Prostate gland (tissue), 2 donors: Measurements from ENCODE around the gene JMJD1C. TPM values are rescaled to one million over a fixed set of nuclear protein-coding genes. Genes with fewer than 3 reads are reported as not detected.

Experiments used
- DNase-seq: peaks from one replicate; pipeline ENCODE4 v3.0.0-alpha.2; 2019; ENCODE audit warnings: low spot score
- H3K27ac ChIP-seq, 2 donors: fragments of 200-600 bp; sonication (generic); 2 replicates each; pipeline ENCODE4 v1.5.1; 2017 to 2019
- H3K27me3 ChIP-seq: fragments of 200-600 bp; sonication (generic); replicated peaks from 2 replicates; pipeline ENCODE4 v1.5.1; 2019; ENCODE audit not compliant: insufficient read depth
- H3K36me3 ChIP-seq, 2 donors: fragments of 200-600 bp; sonication (generic); 1 replicate in 1 of 2; 2 replicates in 1 of 2; pipeline versions ENCODE4 v1.5.1 to v1.8.1; 2017 to 2019
- H3K4me1 ChIP-seq: fragments of 200-600 bp; sonication (generic); replicated peaks from 2 replicates; pipeline ENCODE4 v1.5.1; 2019
- H3K4me3 ChIP-seq, 2 donors: fragments of 200-600 bp; sonication (generic); 2 replicates each; pipeline ENCODE4 v1.5.1; 2017 to 2019
- H3K9me3 ChIP-seq: fragments of 200-600 bp; sonication (generic); 2 replicates; pipeline ENCODE4 v1.5.1; 2017
- CTCF ChIP-seq, 4 experiments: fragments of 200-600 bp in 2 of 4; fragments of 450-650 bp in 2 of 4; sonication (generic) in 2 of 4; IDR thresholded peaks; 1 replicate in 3 of 4; 2 replicates in 1 of 4; pipeline ENCODE4 v1.5.1; 2016 to 2019; ENCODE audit warnings: antibody characterized with exemption in 4 of 4, mild to moderate bottlenecking in 2 of 4, moderate library complexity in 2 of 4
- POLR2A ChIP-seq: fragments of 450-650 bp; IDR thresholded peaks from one replicate; pipeline ENCODE4 v1.6.1; 2016; ENCODE audit warnings: antibody characterized with exemption, mild to moderate bottlenecking
- POLR2AphosphoS5 ChIP-seq: sonication (generic); formaldehyde crosslinking; IDR thresholded peaks from one replicate; pipeline ENCODE4 v1.6.1; 2017; ENCODE audit warnings: antibody characterized with exemption
- WGBS: methylation state at CpG from one replicate; pipeline ENCODE4 v1.1.5; 2018; 5-methylcytosine and 5-hydroxymethylcytosine counted together
- intact Hi-C: fragments of 100-400 bp; cut with DNase I; formaldehyde crosslinking; loops from one replicate; pipeline ENCODE4 v1.14.2; 2022
- total RNA-seq, 2 donors: library from RNA; depleted of rRNA; stranded (reverse); fragments of >200 nt; gene quantifications; one replicate each; pipeline ENCODE4 v1.1.0, GENCODE V29; 2016

JMJD1C gene
- total RNA-seq, 2 donors from 2014 or later = 66.9 to 97.9 TPM

- Histone ChIP-seq H3K9me3 (no peaks in the 10 kb centered on the region), H3K4me3 (no peak overlapping the region), H3K4me1 (peaks cover 3% of the 10 kb centered on the region), H3K36me3 (no peaks in the 10 kb centered on the region), H3K27me3 (no peaks in the 10 kb centered on the region), H3K27ac (no peak overlapping the region)
- intact Hi-C loops = no loop called here
- no peak for TF ChIP-seq CTCF (IDR thresholded peaks at IDR 0.05)
- no peak for TF ChIP-seq POLR2AphosphoS5
- TF ChIP-seq POLR2A = no peak
- no peak for DNase-seq
- 75% methylated on average over 2 of the region's 2 CpGs for WGBS
Observed at GRCh38 chr10:63214571-63214970, 251.2 kb downstream of the JMJD1C start.

- no peak for DNase-seq
- no peaks in the 10 kb centered on the region for H3K9me3 ChIP-seq
- H3K36me3 ChIP-seq = no peaks in the 10 kb centered on the region
- peaks cover 3% of the 10 kb centered on the region for H3K4me1 ChIP-seq
- 95% methylated on average over 3 of the region's 3 CpGs for WGBS
- TF ChIP-seq POLR2A (no peak), CTCF (IDR thresholded peaks at IDR 0.05) (no peak), POLR2AphosphoS5 (no peak)
- intact Hi-C loops = no loop called here
- H3K4me3 ChIP-seq = no peak overlapping the region
- no peaks in the 10 kb centered on the region for H3K27me3 ChIP-seq
- H3K27ac ChIP-seq = no peak overlapping the region
Observed at GRCh38 chr10:63213489-63213888, 252.3 kb downstream of the JMJD1C start.

- TF ChIP-seq POLR2AphosphoS5 (no peak), POLR2A (no peak), CTCF (IDR thresholded peaks at IDR 0.05) (no peak)
- intact Hi-C loops = no loop called here
- Histone ChIP-seq H3K27me3 (no peaks in the 10 kb centered on the region), H3K36me3 (no peaks in the 10 kb centered on the region), H3K9me3 (no peaks in the 10 kb centered on the region), H3K27ac (no peak overlapping the region), H3K4me1 (peaks cover 9% of the 10 kb centered on the region), H3K4me3 (no peak overlapping the region)
- no peak for DNase-seq
- WGBS = 64% methylated on average over 3 of the region's 3 CpGs
Observed at GRCh38 chr10:63210611-63211196, 255.1 kb downstream of the JMJD1C start.

GRCh38 chr10:63209705-63210104 is 256.1 kb downstream of the JMJD1C start:
- Histone ChIP-seq H3K4me1 (peaks cover 10% of the 10 kb centered on the region), H3K36me3 (no peaks in the 10 kb centered on the region), H3K9me3 (no peaks in the 10 kb centered on the region), H3K27me3 (no peaks in the 10 kb centered on the region), H3K27ac (no peak overlapping the region), H3K4me3 (no peak overlapping the region)
- 85% methylated on average over 2 of the region's 2 CpGs for WGBS
- no peak for DNase-seq
- TF ChIP-seq POLR2A (no peak), CTCF (IDR thresholded peaks at IDR 0.05) (no peak), POLR2AphosphoS5 (no peak)
- intact Hi-C loops = loop anchor here (10.0 kb wide), 1 partner anchor 315 kb away; the partner anchor contains the start of gene REEP3

- no peak overlapping the region for H3K27ac ChIP-seq
- H3K4me3 ChIP-seq = no peak overlapping the region
- 62% methylated on average over 2 of the region's 2 CpGs for WGBS
- H3K27me3 ChIP-seq = no peaks in the 10 kb centered on the region
- TF ChIP-seq POLR2A (no peak), CTCF (IDR thresholded peaks at IDR 0.05) (no peak), POLR2AphosphoS5 (no peak)
- intact Hi-C loops = loop anchor here (10.0 kb wide), 1 partner anchor 316 kb away; the partner anchor contains the start of gene REEP3
- H3K4me1 ChIP-seq = peaks cover 17% of the 10 kb centered on the region
- no peak for DNase-seq
- H3K9me3 ChIP-seq = no peaks in the 10 kb centered on the region
- no peaks in the 10 kb centered on the region for H3K36me3 ChIP-seq
Observed at GRCh38 chr10:63208986-63209385, 256.8 kb downstream of the JMJD1C start.
